Natural killer cell treated with Interleukin-12 subunit alpha and Interleukin-12 subunit beta and Interleukin-15 and Interleukin-18, amount 100 ng/mL, for 72 hours (primary cell): Measurements from ENCODE around the gene NFU1. TPM values are rescaled to one million over a fixed set of nuclear protein-coding genes. Genes with fewer than 3 reads are reported as not detected.
"Not testable (repeated sequence)": the region's sequence is repeated elsewhere in the genome, so short reads cannot be mapped to it uniquely, and the experiment has no call there.

Experiments
- ATAC-seq, 2 donors: fragments of 150-1000 bp; cut with Tn5 transposase in 1 of 2; sonication (Bioruptor Pico), chemical (Tn5 transposase) in 1 of 2; 2 replicates each; pipeline ENCODE4 v1.10.0; 2021
- DNase-seq: peaks from one replicate; pipeline ENCODE4 v3.0.0; 2022; ENCODE audit warnings: low spot score
- H3K27ac Mint-ChIP-seq, 2 donors: 1 replicate in 1 of 2; 2 replicates in 1 of 2; pipeline ENCODE4 v1.8.0; 2022; ENCODE audit warnings: mixed read lengths in 2 of 2, mild to moderate bottlenecking in 1 of 2, moderate library complexity in 1 of 2
- H3K27me3 Mint-ChIP-seq, 2 donors: 1 replicate in 1 of 2; 2 replicates in 1 of 2; pipeline ENCODE4 v1.8.0; 2022; ENCODE audit warnings: mixed read lengths in 2 of 2
- H3K36me3 Mint-ChIP-seq: one replicate; pipeline ENCODE4 v1.8.0; 2022; ENCODE audit warnings: mixed read lengths
- H3K4me1 Mint-ChIP-seq, 2 donors: 1 replicate in 1 of 2; 2 replicates in 1 of 2; pipeline ENCODE4 v1.8.0; 2022; ENCODE audit warnings: low read depth in 2 of 2, mixed read lengths in 2 of 2, mild to moderate bottlenecking in 1 of 2
- H3K4me3 Mint-ChIP-seq: one replicate; pipeline ENCODE4 v1.8.0; 2022; ENCODE audit warnings: mixed read lengths
- H3K9me3 Mint-ChIP-seq: 2 replicates; pipeline ENCODE4 v1.8.0; 2022; ENCODE audit warnings: mixed read lengths
- total RNA-seq, 2 donors: library from RNA; stranded (reverse); gene quantifications; one replicate each; pipeline ENCODE4 v1.2.3, GENCODE V29; 2022

The NFU1 gene
- total RNA-seq, 2 donors from 2014 or later: 25.3 to 34.6 TPM

DNA sequence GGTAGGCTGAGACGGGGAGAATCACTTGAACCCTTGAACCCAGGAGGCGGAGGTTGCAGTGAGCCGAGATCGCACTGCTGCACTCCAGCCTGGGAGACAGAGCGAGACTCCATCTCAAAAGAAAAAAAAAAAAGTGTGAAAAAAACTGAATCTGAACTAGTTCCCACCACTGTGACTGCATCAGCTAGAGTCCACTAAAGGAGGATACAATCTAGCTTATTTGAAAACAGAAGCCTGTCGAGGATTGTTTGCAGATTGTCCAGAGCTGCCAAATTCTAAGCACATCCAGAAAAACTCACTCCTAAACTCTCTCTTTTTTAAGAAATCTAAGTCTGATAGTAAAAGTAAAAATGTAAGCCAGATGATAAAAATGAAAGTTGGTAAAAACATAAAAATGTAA is 60.8 kb downstream of the NFU1 start:
- no peak for ATAC-seq
- DNase-seq: no peak
- Mint-ChIP-seq H3K4me3 (no peak overlapping the region), H3K4me1 (peaks cover 16 to 18% of the 10 kb centered on the region in 2 donors), H3K9me3 (no peaks in the 10 kb centered on the region), H3K27ac (no peak overlapping the region), H3K27me3 (no peaks in the 10 kb centered on the region), H3K36me3 (peaks cover 5% of the 10 kb centered on the region)

DNA sequence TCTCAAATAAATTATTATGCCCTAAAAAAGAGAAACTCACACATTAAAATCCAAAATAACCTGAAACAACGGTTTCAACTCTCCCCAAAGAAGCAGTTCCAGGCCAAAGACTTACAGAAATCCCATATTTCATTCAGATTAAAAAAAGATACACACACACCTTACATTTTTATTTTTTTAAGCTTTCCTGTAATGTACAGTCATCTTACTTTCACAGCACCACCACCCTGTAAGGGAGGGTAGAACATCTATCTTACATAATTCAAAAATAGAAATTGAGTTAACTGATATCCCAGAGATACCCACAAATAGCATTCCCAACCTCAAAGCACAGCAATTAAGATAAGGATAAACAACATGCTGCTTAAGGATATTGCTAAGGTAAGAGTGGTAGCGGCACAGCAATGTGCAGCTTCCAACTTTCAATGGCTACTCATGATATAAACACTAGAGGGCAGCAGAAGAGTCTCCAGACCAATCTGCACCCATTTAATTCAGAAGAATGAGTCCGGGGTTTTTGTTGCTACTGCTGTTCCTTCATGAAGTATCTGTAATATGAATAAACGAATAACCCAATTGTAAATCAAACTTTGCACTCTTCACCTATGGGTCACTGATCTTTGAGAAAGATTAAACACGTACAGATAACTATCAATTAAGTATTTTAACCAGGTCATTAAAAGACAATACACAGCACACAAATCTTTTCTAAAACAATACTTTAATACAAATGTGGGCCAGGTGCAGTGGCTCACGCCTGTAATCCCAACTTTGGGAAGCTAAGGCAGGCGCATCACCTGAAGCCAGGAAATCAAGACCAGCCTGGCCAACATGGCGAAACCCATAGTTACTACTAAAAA is 61.5 kb downstream of the NFU1 start:
- Mint-ChIP-seq H3K4me3 (no peak overlapping the region), H3K27me3 (no peaks in the 10 kb centered on the region), H3K4me1 (peaks cover 15% of the 10 kb centered on the region in 2 donors), H3K36me3 (peaks cover 6% of the 10 kb centered on the region), H3K27ac (no peak overlapping the region), H3K9me3 (no peaks in the 10 kb centered on the region)
- no peak for DNase-seq
- no peak for ATAC-seq

DNA sequence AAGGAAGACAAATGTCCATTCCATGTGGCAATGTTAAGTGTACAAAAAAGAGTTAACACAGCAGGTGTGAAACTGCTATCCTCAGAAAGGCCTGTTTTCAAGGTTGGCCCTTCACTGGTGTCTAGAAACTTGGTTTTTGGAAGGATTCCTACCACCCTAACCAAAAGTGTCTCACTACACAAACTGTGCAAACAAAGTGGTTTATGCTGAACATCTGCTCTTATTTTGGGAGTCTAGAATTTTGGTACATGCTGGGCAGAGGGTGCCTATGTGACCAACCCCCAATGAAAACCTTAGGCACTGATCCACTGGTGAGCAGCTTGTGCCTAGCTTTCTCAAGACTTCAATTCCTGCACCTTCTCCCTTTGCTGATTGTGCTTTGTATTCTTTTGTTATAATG is 64.5 kb downstream of the NFU1 start:
- ATAC-seq (no peak), DNase-seq (no peak)
- H3K9me3 Mint-ChIP-seq: no peaks in the 10 kb centered on the region
- no peaks in the 10 kb centered on the region for H3K27me3 Mint-ChIP-seq
- H3K4me3 Mint-ChIP-seq: no peak overlapping the region
- H3K36me3 Mint-ChIP-seq: peaks cover 14% of the 10 kb centered on the region
- H3K4me1 Mint-ChIP-seq: peaks cover 9 to 12% of the 10 kb centered on the region in 2 donors
- H3K27ac Mint-ChIP-seq: no peak overlapping the region

DNA sequence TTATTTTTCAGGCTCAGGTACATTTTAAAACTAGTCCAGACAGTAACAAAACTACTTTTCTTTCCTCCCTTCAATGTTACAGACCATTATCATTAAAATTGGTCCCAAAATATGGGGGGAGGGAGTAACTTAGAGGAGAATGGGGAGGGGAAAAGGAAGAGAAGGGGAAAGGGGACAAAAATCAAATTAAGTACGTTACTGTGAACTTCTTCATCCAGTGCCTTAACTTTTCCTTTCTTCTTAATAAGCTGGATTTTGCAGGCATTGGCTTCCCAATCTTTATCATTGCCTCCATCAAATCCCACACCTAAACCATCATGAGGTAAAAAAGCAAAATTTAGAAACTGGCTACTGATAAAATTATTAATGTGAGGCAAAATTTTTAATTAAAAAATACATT is 67.4 kb downstream of the NFU1 start:
- H3K27ac Mint-ChIP-seq: no peak overlapping the region
- no peaks in the 10 kb centered on the region for H3K27me3 Mint-ChIP-seq
- H3K36me3 Mint-ChIP-seq: peaks cover 24% of the 10 kb centered on the region
- H3K9me3 Mint-ChIP-seq: no peaks in the 10 kb centered on the region
- no peak for DNase-seq
- H3K4me1 Mint-ChIP-seq: peaks cover 0 to 4% of the 10 kb centered on the region in 2 donors
- no peak overlapping the region for H3K4me3 Mint-ChIP-seq
- no peak for ATAC-seq

DNA sequence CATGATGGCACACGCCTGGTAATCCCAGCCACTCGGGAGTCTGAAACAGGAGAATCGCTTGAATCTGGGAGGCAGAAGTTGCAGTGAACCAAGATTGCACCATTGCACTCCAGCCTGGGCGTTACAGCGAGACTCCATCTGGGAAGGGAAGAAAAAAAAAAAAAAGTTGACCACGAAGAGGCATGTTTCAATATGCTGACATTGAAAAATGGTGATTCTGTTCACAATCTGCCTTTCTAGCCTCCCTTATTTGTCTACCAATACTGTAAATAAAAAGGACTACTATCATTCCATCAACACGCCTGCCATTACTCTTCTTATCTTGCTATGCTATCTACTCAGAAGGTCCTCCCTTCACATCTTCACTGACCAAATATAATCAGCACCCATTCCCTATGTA is 68.6 kb downstream of the NFU1 start:
- Mint-ChIP-seq H3K27me3 (no peaks in the 10 kb centered on the region), H3K36me3 (peaks cover 24% of the 10 kb centered on the region), H3K4me3 (no peak overlapping the region), H3K9me3 (no peaks in the 10 kb centered on the region), H3K27ac (no peak overlapping the region), H3K4me1 (peaks cover 0 to 4% of the 10 kb centered on the region in 2 donors)
- ATAC-seq (no peak), DNase-seq (no peak)

DNA sequence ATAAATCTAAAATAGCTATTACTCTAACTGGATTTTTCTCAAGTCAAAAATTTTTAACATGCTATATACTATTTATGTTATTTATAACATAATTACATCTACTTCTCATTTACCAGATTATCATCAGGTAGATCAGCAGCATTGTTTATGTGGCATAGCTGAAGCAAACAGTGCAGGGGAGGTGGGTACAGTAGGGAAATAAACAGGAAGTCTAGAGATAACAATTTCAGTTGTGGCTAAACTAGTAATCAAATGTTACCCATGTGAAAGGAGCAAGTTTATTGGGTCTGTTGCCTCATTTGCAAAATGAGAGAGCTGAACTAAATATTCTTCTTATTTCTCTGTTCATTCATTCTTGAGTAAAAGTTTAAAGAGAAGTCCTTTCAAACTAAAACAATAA is 77.9 kb downstream of the NFU1 start:
- Mint-ChIP-seq H3K36me3 (peaks cover 11% of the 10 kb centered on the region), H3K4me1 (peaks cover 0 to 4% of the 10 kb centered on the region in 2 donors), H3K4me3 (no peak overlapping the region), H3K27me3 (no peaks in the 10 kb centered on the region), H3K27ac (no peak overlapping the region), H3K9me3 (no peaks in the 10 kb centered on the region)
- ATAC-seq: no peak
- DNase-seq: no peak

DNA sequence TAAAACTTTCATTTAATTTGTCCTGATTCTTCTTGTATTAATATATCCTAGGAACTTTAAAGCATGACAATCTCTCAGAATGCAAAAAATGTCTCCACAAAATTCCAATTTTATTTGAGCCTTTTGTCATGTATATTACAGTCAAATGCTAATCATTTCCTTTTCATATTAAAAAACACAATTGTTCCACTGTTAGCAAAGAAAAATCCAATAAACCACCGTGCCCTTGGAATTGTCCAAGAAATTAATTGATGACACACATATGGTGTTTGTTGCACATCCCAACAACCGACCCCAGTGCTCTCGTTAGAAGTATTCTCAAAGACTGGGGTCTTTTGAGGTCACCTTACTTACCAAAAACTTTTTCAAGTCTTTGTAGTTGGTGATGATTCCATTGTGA is 78.3 kb downstream of the NFU1 start:
- no peaks in the 10 kb centered on the region for H3K9me3 Mint-ChIP-seq
- H3K27ac Mint-ChIP-seq: no peak overlapping the region
- peaks cover 16% of the 10 kb centered on the region for H3K36me3 Mint-ChIP-seq
- ATAC-seq: no peak
- H3K4me3 Mint-ChIP-seq: no peak overlapping the region
- no peak for DNase-seq
- H3K27me3 Mint-ChIP-seq: no peaks in the 10 kb centered on the region
- peaks cover 0 to 4% of the 10 kb centered on the region in 2 donors for H3K4me1 Mint-ChIP-seq

DNA sequence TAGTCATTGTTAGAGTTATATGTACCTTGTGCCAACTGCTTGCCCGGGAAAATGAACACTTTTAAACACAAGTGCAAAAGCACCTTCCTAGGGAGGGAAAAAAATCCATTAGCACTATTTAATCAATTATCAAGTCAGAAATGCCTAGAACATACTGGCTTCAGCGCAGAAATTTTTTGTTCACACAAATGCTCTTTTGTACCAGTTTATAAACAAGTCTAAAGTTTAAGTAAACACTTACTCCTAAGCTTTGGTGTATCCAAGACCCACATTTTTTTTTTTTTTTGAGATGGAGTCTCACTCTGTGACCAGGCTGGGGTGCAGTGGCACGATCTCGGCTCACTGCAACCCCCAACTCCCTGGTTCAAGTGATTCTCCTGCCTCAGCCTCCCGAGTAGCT is 80.8 kb downstream of the NFU1 start:
- Mint-ChIP-seq H3K36me3 (peaks cover 16% of the 10 kb centered on the region), H3K27ac (no peak overlapping the region), H3K27me3 (no peaks in the 10 kb centered on the region), H3K9me3 (no peaks in the 10 kb centered on the region), H3K4me3 (no peak overlapping the region), H3K4me1 (peaks cover 0 to 4% of the 10 kb centered on the region in 2 donors)
- DNase-seq: no peak
- no peak for ATAC-seq

DNA sequence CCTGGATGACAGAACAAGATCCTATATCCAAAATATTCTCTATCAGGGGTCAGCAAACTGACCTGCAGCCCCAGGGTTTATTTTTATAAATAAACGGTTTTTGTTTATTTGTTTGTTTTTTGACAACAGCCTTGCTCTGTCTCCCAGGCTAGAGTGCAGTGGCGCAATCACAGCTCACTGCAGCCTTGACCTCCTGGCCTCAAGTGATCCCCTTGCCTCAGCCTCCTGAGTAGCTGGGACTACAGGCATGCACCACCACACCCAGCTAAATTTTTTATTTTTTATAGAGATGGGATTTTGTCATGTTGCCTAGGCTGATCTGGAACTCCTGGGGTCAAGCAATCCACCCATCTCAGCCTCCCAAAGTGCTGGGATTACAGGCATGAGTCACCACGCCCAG is 82.3 kb downstream of the NFU1 start:
- not testable (repeated sequence) for H3K27ac Mint-ChIP-seq, H3K4me1 Mint-ChIP-seq, ATAC-seq, H3K27me3 Mint-ChIP-seq, DNase-seq, H3K9me3 Mint-ChIP-seq, H3K4me3 Mint-ChIP-seq
- H3K36me3 Mint-ChIP-seq: peaks cover 16% of the 10 kb centered on the region

DNA sequence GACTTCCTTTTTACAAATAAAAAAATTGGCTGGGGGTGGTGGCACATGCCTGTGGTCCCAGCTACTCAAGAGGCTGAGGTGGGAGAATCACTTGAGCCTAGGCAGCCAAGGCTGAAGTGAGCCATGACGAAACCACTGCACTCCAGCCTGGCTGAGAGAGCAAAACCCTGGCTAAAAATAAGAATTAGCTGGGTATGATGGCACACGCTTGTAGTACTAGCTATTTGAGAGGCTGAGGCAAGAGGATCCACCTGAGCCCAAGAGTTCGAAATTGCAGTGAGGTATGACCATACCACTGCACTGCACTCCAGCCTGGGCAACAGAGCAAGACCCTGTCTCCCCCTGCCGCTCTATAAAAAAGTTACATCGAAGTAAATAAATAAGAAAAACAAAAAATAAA is 83.9 kb downstream of the NFU1 start:
- Mint-ChIP-seq H3K27me3 (no peaks in the 10 kb centered on the region), H3K4me1 (peaks cover 0 to 4% of the 10 kb centered on the region in 2 donors), H3K4me3 (no peak overlapping the region), H3K36me3 (peaks cover 31% of the 10 kb centered on the region), H3K27ac (no peak overlapping the region), H3K9me3 (no peaks in the 10 kb centered on the region)
- no peak for ATAC-seq
- no peak for DNase-seq

DNA sequence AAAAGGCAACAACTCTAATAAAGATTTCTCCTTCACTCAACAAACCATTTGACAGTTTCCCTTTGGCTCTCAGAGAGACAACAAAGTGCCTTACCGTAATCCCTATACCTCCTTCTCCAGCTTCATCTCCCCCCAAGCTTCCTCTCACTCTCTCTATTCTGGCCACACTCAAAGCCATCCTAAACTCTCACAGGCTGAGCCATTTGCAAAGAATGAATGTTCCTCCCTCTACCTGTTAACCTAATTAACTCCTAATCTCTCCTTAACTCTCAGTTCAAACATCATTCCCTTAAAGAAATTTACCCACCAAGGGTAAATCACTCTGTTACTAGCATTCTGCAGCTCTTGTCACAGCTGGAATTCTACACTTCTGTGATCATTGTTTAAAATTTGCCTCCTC is 88.5 kb downstream of the NFU1 start:
- H3K27me3 Mint-ChIP-seq: no peaks in the 10 kb centered on the region
- H3K27ac Mint-ChIP-seq: no peak overlapping the region
- H3K4me3 Mint-ChIP-seq: no peak overlapping the region
- H3K36me3 Mint-ChIP-seq: peaks cover 24% of the 10 kb centered on the region
- H3K9me3 Mint-ChIP-seq: no peaks in the 10 kb centered on the region
- no peak for ATAC-seq
- DNase-seq: no peak
- no peaks in the 10 kb centered on the region for H3K4me1 Mint-ChIP-seq

Other genes with a start within 250 kb of the NFU1 start
- 10 to 100 TPM; 46.7 to 50.5 TPM for gene GFPT1, start 50.2 kb downstream of the NFU1 start, total RNA-seq
- 100 to 1,000 TPM in 1 of 2 donors, 10 to 100 TPM in 1; 97.1 to 114 TPM for gene AAK1, start 206.3 kb upstream of the NFU1 start, total RNA-seq